H9 (cell line): ENCODE data around the gene LAMC3. TPM values are rescaled to one million over a fixed set of nuclear protein-coding genes. Genes with fewer than 3 reads are reported as not detected.

Experiments
- DNase-seq: peaks from one replicate; pipeline ENCODE4 v3.0.0-alpha.2; 2017
- H2AFZ ChIP-seq: one replicate; pipeline ENCODE4 v1.6.1; 2013; ENCODE audit warnings: mild to moderate bottlenecking, low read length, control low read depth, moderate library complexity
- H2AK5ac ChIP-seq: 2 replicates; pipeline ENCODE4 v1.6.1; 2013; ENCODE audit warnings: low read length, control low read depth, mixed read lengths; ENCODE audit not compliant: insufficient read length
- H2BK120ac ChIP-seq: one replicate; pipeline ENCODE4 v1.6.1; 2013; ENCODE audit warnings: low read depth, mild to moderate bottlenecking, low read length, control low read depth, inconsistent platforms; ENCODE audit not compliant: poor library complexity, severe bottlenecking
- H2BK12ac ChIP-seq: 2 replicates; pipeline ENCODE4 v1.6.1; 2013; ENCODE audit warnings: low read length, control low read depth, mixed read lengths, low read depth; ENCODE audit not compliant: insufficient read length
- H2BK15ac ChIP-seq: 2 replicates; pipeline ENCODE4 v1.6.1; 2013; ENCODE audit warnings: low read depth, low read length, control low read depth
- H2BK20ac ChIP-seq: one replicate; pipeline ENCODE4 v1.6.1; 2013; ENCODE audit warnings: low read depth, mild to moderate bottlenecking, low read length, control low read depth, inconsistent platforms; ENCODE audit not compliant: poor library complexity, severe bottlenecking
- H2BK5ac ChIP-seq: 2 replicates; pipeline ENCODE4 v1.6.1; 2013; ENCODE audit warnings: low read length, control low read depth, mixed read lengths; ENCODE audit not compliant: insufficient read length
- H3K14ac ChIP-seq: 2 replicates; pipeline ENCODE4 v1.6.1; 2013; ENCODE audit warnings: low read length, control low read depth; ENCODE audit not compliant: insufficient read depth
- H3K18ac ChIP-seq: 2 replicates; pipeline ENCODE4 v1.6.1; 2013; ENCODE audit warnings: low read depth, mild to moderate bottlenecking, mixed read lengths, low read length, control low read depth; ENCODE audit not compliant: insufficient read length
- H3K23ac ChIP-seq: 2 replicates; pipeline ENCODE4 v1.6.1; 2013; ENCODE audit warnings: low read length, control low read depth, mixed read lengths, low read depth; ENCODE audit not compliant: insufficient read length
- H3K23me2 ChIP-seq: 2 replicates; pipeline ENCODE4 v1.6.1; 2013; ENCODE audit warnings: low read depth, mild to moderate bottlenecking, mixed read lengths, low read length, control low read depth; ENCODE audit not compliant: insufficient read length, poor library complexity, severe bottlenecking
- H3K27ac ChIP-seq: 2 replicates; pipeline ENCODE4 v1.5.1; 2013; ENCODE audit warnings: low read length, control low read depth, mixed read lengths, low read depth; ENCODE audit not compliant: insufficient read length
- H3K27me3 ChIP-seq: 2 replicates; pipeline ENCODE4 v1.6.1; 2013; ENCODE audit warnings: low read length, control low read depth, inconsistent platforms; ENCODE audit not compliant: insufficient read depth
- H3K4ac ChIP-seq: 2 replicates; pipeline ENCODE4 v1.6.1; 2013; ENCODE audit warnings: low read depth, mild to moderate bottlenecking, control low read depth, inconsistent platforms, low read length, moderate library complexity
- H3K4me1 ChIP-seq: 2 replicates; pipeline ENCODE4 v1.6.1; 2013; ENCODE audit warnings: low read length, control low read depth, inconsistent platforms; ENCODE audit not compliant: insufficient read depth
- H3K4me2 ChIP-seq: 2 replicates; pipeline ENCODE4 v1.6.1; 2013; ENCODE audit warnings: low read length, control low read depth, mixed read lengths; ENCODE audit not compliant: insufficient read length, insufficient read depth
- H3K56ac ChIP-seq: 2 replicates; pipeline ENCODE4 v1.6.1; 2013; ENCODE audit warnings: low read depth, mild to moderate bottlenecking, mixed read lengths, low read length, control low read depth; ENCODE audit not compliant: insufficient read length
- H3K79me1 ChIP-seq: 2 replicates; pipeline ENCODE4 v1.6.1; 2013; ENCODE audit warnings: low read depth, mild to moderate bottlenecking, moderate library complexity, low read length, control low read depth, inconsistent platforms; ENCODE audit not compliant: insufficient read depth, poor library complexity, severe bottlenecking
- H3K79me2 ChIP-seq: 2 replicates; pipeline ENCODE4 v1.6.1; 2013; ENCODE audit warnings: low read length, control low read depth, inconsistent platforms; ENCODE audit not compliant: insufficient read depth
- H3K9ac ChIP-seq: 2 replicates; pipeline ENCODE4 v1.6.1; 2013; ENCODE audit warnings: low read length, control low read depth, mixed read lengths; ENCODE audit not compliant: insufficient read length; ENCODE audit errors: extremely low read depth
- H3K9me3 ChIP-seq: one replicate; pipeline ENCODE4 v1.6.1; 2013; ENCODE audit warnings: low read depth, low read length, inconsistent platforms; ENCODE audit not compliant: control insufficient read depth
- H3T11ph ChIP-seq: one replicate; pipeline ENCODE4 v1.6.1; 2013; ENCODE audit warnings: mild to moderate bottlenecking, low read length, control low read depth, inconsistent platforms
- H4K20me1 ChIP-seq: one replicate; pipeline ENCODE4 v1.6.1; 2013; ENCODE audit not compliant: control insufficient read depth, insufficient read length, insufficient read depth
- H4K5ac ChIP-seq: 2 replicates; pipeline ENCODE4 v1.6.1; 2013; ENCODE audit warnings: low read depth, mild to moderate bottlenecking, mixed read lengths, low read length, control low read depth; ENCODE audit not compliant: insufficient read length
- H4K8ac ChIP-seq: replicated peaks from 2 replicates; pipeline ENCODE4 v1.6.1; 2013; ENCODE audit warnings: low read length, control low read depth, mixed read lengths, low read depth; ENCODE audit not compliant: insufficient read length
- H4K91ac ChIP-seq: 2 replicates; pipeline ENCODE4 v1.6.1; 2013; ENCODE audit warnings: low read depth, mild to moderate bottlenecking, moderate library complexity, mixed read lengths, low read length, control low read depth; ENCODE audit not compliant: insufficient read length
- H3K27ac Mint-ChIP-seq, 3 experiments: 2 replicates in 2 of 3; 3 replicates in 1 of 3; pipeline ENCODE4 v1.8.0; 2020 to 2021; ENCODE audit warnings: mixed read lengths in 3 of 3, mild to moderate bottlenecking in 1 of 3, moderate library complexity in 1 of 3
- H3K27me3 Mint-ChIP-seq: 2 replicates; pipeline ENCODE4 v1.8.0; 2021; ENCODE audit warnings: low read depth, mild to moderate bottlenecking, moderate library complexity, mixed read lengths
- H3K36me3 Mint-ChIP-seq, 3 experiments: 2 replicates in 2 of 3; 3 replicates in 1 of 3; pipeline ENCODE4 v1.8.0; 2020 to 2021; ENCODE audit warnings: low read depth in 3 of 3, mixed read lengths in 3 of 3; ENCODE audit not compliant: insufficient read depth in 1 of 3
- H3K4me1 Mint-ChIP-seq, 2 experiments: 2 replicates each; pipeline ENCODE4 v1.8.0; 2020; ENCODE audit warnings: mixed read lengths in 2 of 2
- H3K4me3 Mint-ChIP-seq, 2 experiments: 2 replicates in 1 of 2; 3 replicates in 1 of 2; pipeline ENCODE4 v1.8.0; 2020 to 2021; ENCODE audit warnings: mild to moderate bottlenecking in 2 of 2, mixed read lengths in 2 of 2, moderate library complexity in 1 of 2
- H3K9me3 Mint-ChIP-seq, 2 experiments: 2 replicates in 1 of 2; 3 replicates in 1 of 2; pipeline ENCODE4 v1.8.0; 2020; ENCODE audit warnings: mild to moderate bottlenecking in 2 of 2, mixed read lengths in 2 of 2, moderate library complexity in 1 of 2
- CTCF ChIP-seq: fragments of 200-600 bp; sonication (generic); conservative IDR thresholded peaks from 3 replicates; pipeline ENCODE4 v1.8.0; 2021; ENCODE audit warnings: antibody characterized with exemption, mild to moderate bottlenecking
- whole genome bisulfite sequencing: extraction: QIAGEN DNeasy Blood & Tissue Kit; methylation state at CpG from one replicate; pipeline ENCODE4 v1.1.7; 2013; ENCODE audit warnings: missing lambda C conversion rate, low lambda C conversion rate, mixed read lengths; ENCODE audit not compliant: insufficient read length; ENCODE audit errors: extremely low coverage; 5-methylcytosine and 5-hydroxymethylcytosine counted together
- total RNA-seq: library from RNA; stranded (reverse); gene quantifications from 2 replicates; pipeline ENCODE4 v1.2.1, GENCODE V29; 2021

Gene LAMC3
- total RNA-seq, 1 experiment from 2014 or later, result 21.7 TPM

GRCh38 chr9:130979591-130980385 is 29.2 kb upstream of the LAMC3 start:
- peaks cover 0 to 21% of the 10 kb centered on the region in 2 experiments; a peak in 2 of 4 replicates for H3K4me1 Mint-ChIP-seq
- Histone ChIP-seq H3K4me1 (no peaks in the 10 kb centered on the region), H2BK15ac (no peak overlapping the region), H4K20me1 (no peaks in the 10 kb centered on the region), H3K4ac (no peak overlapping the region), H3K9ac (no peak overlapping the region), H2BK20ac (no peak overlapping the region), H3K9me3 (no peaks in the 10 kb centered on the region), H3K23me2 (no peaks in the 10 kb centered on the region), H2AFZ (no peak overlapping the region), H2BK120ac (no peak overlapping the region), H3K27me3 (no peaks in the 10 kb centered on the region), H2AK5ac (no peak overlapping the region), H2BK12ac (no peak overlapping the region), H3K23ac (no peak overlapping the region), H3K14ac (no peak overlapping the region; the same call in 1 of the 2 replicates), H2BK5ac (no peak overlapping the region), H3K79me1 (no peaks in the 10 kb centered on the region), H3K56ac (no peak overlapping the region), H4K91ac (no peak overlapping the region), H3K4me2 (no peak overlapping the region), H3K79me2 (no peaks in the 10 kb centered on the region), H3K18ac (no peak overlapping the region), H3T11ph (no peak overlapping the region), H3K27ac (no peak overlapping the region), H4K8ac (no peak overlapping the region), H4K5ac (no peak overlapping the region)
- no peak for DNase-seq
- H3K27me3 Mint-ChIP-seq, result no peaks in the 10 kb centered on the region; the same call in none of the 2 replicates
- TF ChIP-seq CTCF, result no peak
- H3K4me3 Mint-ChIP-seq, result no peak overlapping the region
- no CpG with 5 or more reads among the region's 20 CpGs for WGBS
- H3K36me3 Mint-ChIP-seq, result no peaks in the 10 kb centered on the region
- H3K9me3 Mint-ChIP-seq, result no peaks in the 10 kb centered on the region; a peak in 1 of 5 replicates
- no peak overlapping the region for H3K27ac Mint-ChIP-seq
